GM23248 (cell line): Measurements from ENCODE around the gene AGMO. TPM values are rescaled to one million over a fixed set of nuclear protein-coding genes. Genes with fewer than 3 reads are reported as not detected.
A peak's percentile ranks its signal among the peaks of the same experiment; 100 is the strongest.

Source experiments
- DNase-seq: peaks from one replicate; pipeline ENCODE4 v3.0.0-alpha.2; 2015
- H2AFZ ChIP-seq: fragments of 200-600 bp; sonication (generic); 2 replicates; pipeline ENCODE4 v1.6.1; 2016; ENCODE audit warnings: antibody characterized with exemption
- H3F3A ChIP-seq: fragments of 200-600 bp; sonication (generic); 2 replicates; pipeline ENCODE4 v1.6.1; 2016; ENCODE audit warnings: mild to moderate bottlenecking, antibody characterized with exemption, mixed run types; ENCODE audit not compliant: insufficient read depth
- H3K27ac ChIP-seq: fragments of 200-600 bp; sonication (generic); 2 replicates; pipeline ENCODE4 v1.5.1; 2016; ENCODE audit warnings: mild to moderate bottlenecking
- H3K27me3 ChIP-seq: fragments of 200-600 bp; sonication (generic); replicated peaks from 2 replicates; pipeline ENCODE4 v1.6.1; 2016; ENCODE audit warnings: mild to moderate bottlenecking; ENCODE audit not compliant: insufficient read depth
- H3K36me3 ChIP-seq: fragments of 200-600 bp; sonication (generic); 2 replicates; pipeline ENCODE4 v1.6.1; 2016; ENCODE audit warnings: low read depth, mild to moderate bottlenecking
- H3K4me1 ChIP-seq: fragments of 200-600 bp; sonication (generic); 2 replicates; pipeline ENCODE4 v1.6.1; 2016; ENCODE audit warnings: mild to moderate bottlenecking; ENCODE audit not compliant: insufficient read depth
- H3K4me2 ChIP-seq: fragments of 200-600 bp; sonication (generic); one replicate; pipeline ENCODE4 v1.6.1; 2016; ENCODE audit warnings: mild to moderate bottlenecking; ENCODE audit not compliant: unreplicated experiment
- H3K4me3 ChIP-seq: fragments of 200-600 bp; sonication (generic); 2 replicates; pipeline ENCODE4 v1.5.1; 2016; ENCODE audit warnings: mild to moderate bottlenecking
- H3K79me2 ChIP-seq: fragments of 200-600 bp; sonication (generic); 2 replicates; pipeline ENCODE4 v1.6.1; 2016; ENCODE audit warnings: mild to moderate bottlenecking; ENCODE audit not compliant: insufficient read depth
- H3K9ac ChIP-seq: fragments of 200-600 bp; sonication (generic); 2 replicates; pipeline ENCODE4 v1.6.1; 2016; ENCODE audit warnings: mild to moderate bottlenecking
- H3K9me2 ChIP-seq: fragments of 200-600 bp; sonication (generic); 2 replicates; pipeline ENCODE4 v1.6.1; 2016; ENCODE audit warnings: mixed run types, mild to moderate bottlenecking, moderate library complexity; ENCODE audit not compliant: insufficient read depth
- H3K9me3 ChIP-seq: fragments of 200-600 bp; sonication (generic); one replicate; pipeline ENCODE4 v1.6.1; 2017; ENCODE audit warnings: low read depth
- H4K20me1 ChIP-seq: fragments of 200-600 bp; sonication (generic); 2 replicates; pipeline ENCODE4 v1.6.0; 2016; ENCODE audit not compliant: insufficient read depth
- EZH2 ChIP-seq: fragments of 200-600 bp; sonication (generic); IDR thresholded peaks from 2 replicates; pipeline ENCODE4 v1.6.1; 2018; ENCODE audit warnings: antibody characterized with exemption, mild to moderate bottlenecking; ENCODE audit not compliant: insufficient read depth, poor library complexity, severe bottlenecking
- EZH2phosphoT487 ChIP-seq: fragments of 200-600 bp; sonication (generic); IDR thresholded peaks from 2 replicates; pipeline ENCODE4 v1.6.1; 2018; ENCODE audit warnings: antibody characterized with exemption, moderate library complexity, mild to moderate bottlenecking, low read depth; ENCODE audit not compliant: insufficient read depth
- WGBS, 2 experiments: methylation state at CpG; one replicate each; pipeline ENCODE4 v1.1.6; 2015 to 2017; ENCODE audit warnings: low lambda C conversion rate in 2 of 2, low coverage in 1 of 2; ENCODE audit errors: missing lambda C conversion rate in 2 of 2; 5-methylcytosine and 5-hydroxymethylcytosine counted together
- in situ Hi-C: fragments of 300-500 bp; cut with MboI; formaldehyde crosslinking; loops from 2 replicates; pipeline ENCODE4 v1.15.0; 2020
- polyA plus RNA-seq: library from polyadenylated mRNA; unstranded; fragments of >200 nt; fragmentation: Nextera tagmentation; extraction: Ambion mirVana; gene quantifications from 2 replicates; pipeline ENCODE4 v1.2.1, GENCODE V29; 2016
- total RNA-seq: library from RNA; depleted of rRNA; stranded (reverse); fragments of >200 nt; shearing (Covaris generic); gene quantifications from 2 replicates; pipeline ENCODE4 v1.2.3, GENCODE V29; 2014

Gene AGMO
- total and polyA plus RNA-seq, 2 experiments from 2014 or later, result not detected

- Histone ChIP-seq H3K79me2 (no peaks in the 10 kb centered on the region), H3K27me3 (peaks cover under 1% of the 10 kb centered on the region; the same call in 1 of the 2 replicates), H3K4me3 (no peak overlapping the region), H3K36me3 (no peaks in the 10 kb centered on the region), H3K9me2 (no peaks in the 10 kb centered on the region), H2AFZ (no peak overlapping the region), H3K4me1 (no peaks in the 10 kb centered on the region), H3K9ac (no peak overlapping the region), H3K4me2 (no peak overlapping the region), H3K27ac (no peak overlapping the region), H3F3A (no peaks in the 10 kb centered on the region), H3K9me3 (no peaks in the 10 kb centered on the region), H4K20me1 (no peaks in the 10 kb centered on the region)
- TF ChIP-seq EZH2phosphoT487 (no peak), EZH2 (no peak)
- WGBS, 2 experiments, result 59 to 63% methylated on average over 3 of the region's 3 CpGs
- peak; percentile 12 for DNase-seq
- in situ Hi-C loops, result no loop called here
Observed at GRCh38 chr7:15571301-15571878, 9.6 kb upstream of the AGMO start.

- Histone ChIP-seq H3K79me2 (no peaks in the 10 kb centered on the region), H4K20me1 (no peaks in the 10 kb centered on the region), H3F3A (no peaks in the 10 kb centered on the region), H3K27ac (no peak overlapping the region), H3K27me3 (peaks cover 5% of the 10 kb centered on the region; the same call in 1 of the 2 replicates), H3K4me2 (no peak overlapping the region), H3K9me3 (no peaks in the 10 kb centered on the region), H3K4me1 (no peaks in the 10 kb centered on the region), H3K9ac (no peak overlapping the region), H3K36me3 (no peaks in the 10 kb centered on the region), H3K4me3 (no peak overlapping the region), H3K9me2 (no peaks in the 10 kb centered on the region), H2AFZ (no peak overlapping the region)
- WGBS, 2 experiments, result 76 to 86% methylated on average over 2 of the region's 2 CpGs
- no peak for TF ChIP-seq EZH2phosphoT487
- TF ChIP-seq EZH2, result no peak
- in situ Hi-C loops, result no loop called here
- no peak for DNase-seq
Observed at GRCh38 chr7:15567652-15568051, 5.8 kb upstream of the AGMO start.

- in situ Hi-C loops, result no loop called here
- WGBS, 2 experiments, result 69 to 75% methylated on average over 3 of the region's 3 CpGs
- DNase-seq, result no peak
- H3F3A ChIP-seq, result no peaks in the 10 kb centered on the region
- no peaks in the 10 kb centered on the region for H3K36me3 ChIP-seq
- peaks cover 5% of the 10 kb centered on the region; the same call in 1 of the 2 replicates for H3K27me3 ChIP-seq
- no peak overlapping the region for H3K9ac ChIP-seq
- no peaks in the 10 kb centered on the region for H3K4me1 ChIP-seq
- H3K79me2 ChIP-seq, result no peaks in the 10 kb centered on the region
- no peaks in the 10 kb centered on the region for H4K20me1 ChIP-seq
- H3K9me2 ChIP-seq, result no peaks in the 10 kb centered on the region
- no peak overlapping the region for H3K27ac ChIP-seq
- H2AFZ ChIP-seq, result no peak overlapping the region
- TF ChIP-seq EZH2, result no peak
- TF ChIP-seq EZH2phosphoT487, result no peak
- H3K4me3 ChIP-seq, result no peak overlapping the region
- H3K4me2 ChIP-seq, result no peak overlapping the region
- no peaks in the 10 kb centered on the region for H3K9me3 ChIP-seq
Observed at GRCh38 chr7:15567036-15567435, 5.2 kb upstream of the AGMO start.

- Histone ChIP-seq H3K4me2 (no peak overlapping the region), H3K4me1 (peaks cover 4% of the 10 kb centered on the region; the same call in 1 of the 2 replicates), H3K9ac (no peak overlapping the region), H2AFZ (no peak overlapping the region), H3K79me2 (no peaks in the 10 kb centered on the region), H3K9me3 (no peaks in the 10 kb centered on the region), H3K9me2 (no peaks in the 10 kb centered on the region), H3K27ac (no peak overlapping the region), H3K4me3 (no peak overlapping the region), H3F3A (no peaks in the 10 kb centered on the region), H3K27me3 (peaks cover 5% of the 10 kb centered on the region; the same call in 1 of the 2 replicates), H4K20me1 (no peaks in the 10 kb centered on the region), H3K36me3 (no peaks in the 10 kb centered on the region)
- 57 to 59% methylated on average over 5 of the region's 5 CpGs for WGBS, 2 experiments
- DNase-seq, result no peak
- no peak for TF ChIP-seq EZH2
- TF ChIP-seq EZH2phosphoT487, result no peak
- in situ Hi-C loops, result no loop called here
Observed at GRCh38 chr7:15566476-15566875, 4.7 kb upstream of the AGMO start.

GRCh38 chr7:15560968-15561367 is 847 bp downstream of the AGMO start:
- no peak for DNase-seq
- Histone ChIP-seq H3K27ac (no peak overlapping the region), H3K4me3 (no peak overlapping the region), H3K9ac (no peak overlapping the region), H3K4me1 (peaks cover 4% of the 10 kb centered on the region; the same call in 1 of the 2 replicates), H3K4me2 (no peak overlapping the region), H2AFZ (no peak overlapping the region), H3F3A (no peaks in the 10 kb centered on the region), H3K79me2 (no peaks in the 10 kb centered on the region), H4K20me1 (no peaks in the 10 kb centered on the region), H3K9me2 (no peaks in the 10 kb centered on the region), H3K36me3 (no peaks in the 10 kb centered on the region), H3K9me3 (no peaks in the 10 kb centered on the region), H3K27me3 (0 out of 2 replicates have a peak, but pooled peaks cover under 1% of the 10 kb centered on the region)
- TF ChIP-seq EZH2 (no peak), EZH2phosphoT487 (no peak)
- in situ Hi-C loops, result no loop called here
- WGBS, 2 experiments, result 59 to 60% methylated on average over 1 of the region's 1 CpG
